Aorta (tissue), 5 donors: ENCODE measurements around the gene PACSIN1. TPM values are rescaled to one million over a fixed set of nuclear protein-coding genes. Genes with fewer than 3 reads are reported as not detected.

ENCODE experiments used
- ATAC-seq: fragments of 200-7000 bp; cut with Tn5 transposase; one replicate; pipeline ENCODE4 v1.9.1; 2022; ENCODE audit warnings: moderate library complexity; ENCODE audit not compliant: low FRiP score
- DNase-seq, 2 donors: peaks; one replicate each; pipeline ENCODE4 v3.0.0-alpha.2; 2020
- H3K27ac ChIP-seq, 2 donors: one replicate each; pipeline ENCODE4 v1.5.1; 2013; ENCODE audit warnings: low read length in 2 of 2, mild to moderate bottlenecking in 2 of 2, moderate library complexity in 2 of 2, control low read depth in 1 of 2, inconsistent platforms in 1 of 2, low read depth in 1 of 2
- H3K27me3 ChIP-seq, 2 donors: one replicate each; pipeline ENCODE4 v1.6.1; 2013; ENCODE audit warnings: control low read depth in 1 of 2, low read length in 1 of 2, mild to moderate bottlenecking in 1 of 2, moderate library complexity in 1 of 2; ENCODE audit not compliant: insufficient read depth in 2 of 2, control insufficient read depth in 1 of 2
- H3K36me3 ChIP-seq, 2 donors: one replicate each; pipeline ENCODE4 v1.6.1; 2013; ENCODE audit warnings: control low read depth in 1 of 2, low read length in 1 of 2, mild to moderate bottlenecking in 1 of 2; ENCODE audit not compliant: insufficient read depth in 2 of 2, control insufficient read depth in 1 of 2
- H3K4me1 ChIP-seq, 2 donors: one replicate each; pipeline ENCODE4 v1.6.1; 2013; ENCODE audit warnings: low read length in 2 of 2, control low read depth in 1 of 2, mild to moderate bottlenecking in 1 of 2, moderate library complexity in 1 of 2; ENCODE audit not compliant: insufficient read depth in 2 of 2, control insufficient read depth in 1 of 2
- H3K4me3 ChIP-seq, 2 donors: one replicate each; pipeline ENCODE4 v1.5.1; 2013; ENCODE audit warnings: low read length in 2 of 2, control low read depth in 1 of 2, mild to moderate bottlenecking in 1 of 2
- H3K9me3 ChIP-seq: one replicate; pipeline ENCODE4 v1.6.1; 2013; ENCODE audit warnings: mild to moderate bottlenecking, low read length; ENCODE audit not compliant: control insufficient read depth
- WGBS, 2 donors: extraction: QIAGEN DNeasy Blood & Tissue Kit; methylation state at CpG; one replicate each; pipeline ENCODE4 v1.1.7; 2013; 5-methylcytosine and 5-hydroxymethylcytosine counted together
- intact Hi-C, 2 donors: fragments of 100-400 bp; cut with DNase I; formaldehyde crosslinking; loops; one replicate each; pipeline versions ENCODE4 v1.14.2 to v1.15.0; 2022
- polyA plus RNA-seq, 2 donors: library from polyadenylated mRNA; stranded (reverse); fragments of 200-250 nt; gene quantifications; one replicate each; pipeline ENCODE4 v1.2.3, GENCODE V29; 2013
- total RNA-seq, 2 donors: library from RNA; stranded (reverse); fragmentation: NEBNext Ultra II Directional; extraction: Animal tissue kit (Norgen Biotek cat#: 25700); gene quantifications; one replicate each; pipeline ENCODE4 v1.2.1, GENCODE V29; 2021
- donor health status: healthy with polysubstance abuse.
- donor health status: Bipolar disorder and iron deficiency.
- donor health status: DM: no; HTN: no; CAD: no.
- donor health status: DM: no; HTN: no; CAD: no.
- donor health status: DM: yes; HTN: yes; CAD: no.

Gene PACSIN1
- total and polyA plus RNA-seq, 4 donors, result 0.10 to 0.84 (median 0.10) TPM; not detected in 1

DNA sequence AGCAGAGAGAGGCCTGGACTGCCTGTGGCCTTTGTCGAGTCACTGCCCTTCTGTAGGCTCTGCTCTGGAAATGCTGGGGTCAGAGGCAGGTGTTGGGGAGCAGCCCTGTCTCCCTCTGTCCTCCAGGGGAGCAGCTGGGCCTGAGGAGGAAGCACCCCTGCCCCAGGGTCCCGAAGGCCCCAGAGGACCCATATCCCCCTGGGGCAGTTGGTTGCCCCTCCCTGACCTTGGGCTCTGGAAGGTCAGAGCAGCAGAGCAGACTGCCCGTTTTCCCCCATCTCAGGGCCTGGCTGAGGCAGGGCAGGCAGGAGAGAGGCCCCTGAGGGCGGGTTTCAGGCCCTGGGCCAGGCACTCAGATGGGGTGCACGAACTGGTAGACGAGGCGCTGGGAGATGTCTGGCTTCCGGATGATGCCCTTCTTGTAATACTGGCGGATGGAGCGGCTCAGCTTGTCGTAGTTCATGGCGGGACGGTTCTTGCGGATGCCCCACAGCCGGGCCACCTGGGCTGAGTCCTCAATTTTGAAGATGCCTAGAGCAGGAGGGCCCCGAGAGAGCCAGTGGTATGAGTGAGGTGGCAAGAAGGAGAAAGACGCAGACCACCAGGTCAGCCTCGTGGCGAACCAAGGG lies 72.2 kb downstream of the PACSIN1 start:
- no peak overlapping the region for H3K4me3 ChIP-seq
- WGBS, 2 donors, result 95 to 98% methylated on average over 19 of the region's 19 CpGs
- H3K9me3 ChIP-seq, result no peaks in the 10 kb centered on the region
- H3K27me3 ChIP-seq, result no peaks in the 10 kb centered on the region
- H3K4me1 ChIP-seq, result no peaks in the 10 kb centered on the region
- no peaks in the 10 kb centered on the region for H3K36me3 ChIP-seq
- ATAC-seq (no peak), DNase-seq (no peak)
- intact Hi-C loops, result no loop called here
- no peak overlapping the region for H3K27ac ChIP-seq

DNA sequence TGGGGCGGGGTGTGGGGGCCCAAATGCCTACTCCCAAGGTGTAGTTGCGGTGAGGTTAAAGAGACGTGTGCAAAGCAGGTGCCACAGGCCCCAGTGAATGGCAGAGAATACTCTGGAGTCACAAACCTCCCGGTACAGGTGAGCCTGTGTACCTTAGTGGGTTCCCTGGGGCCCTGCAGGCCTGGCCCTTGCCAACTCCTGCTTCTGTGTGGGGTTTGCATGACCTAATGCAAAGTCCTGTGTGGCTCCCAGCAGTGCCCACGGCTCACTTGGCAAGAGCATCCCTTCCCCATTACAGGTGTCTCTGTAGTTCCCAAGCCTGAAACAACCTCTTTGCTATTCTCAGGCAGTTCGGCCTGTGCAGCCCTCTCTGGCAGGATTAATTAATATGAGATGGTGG lies 72.7 kb downstream of the PACSIN1 start:
- Histone ChIP-seq H3K27ac (no peak overlapping the region), H3K4me3 (no peak overlapping the region), H3K36me3 (no peaks in the 10 kb centered on the region), H3K4me1 (no peaks in the 10 kb centered on the region), H3K27me3 (no peaks in the 10 kb centered on the region), H3K9me3 (no peaks in the 10 kb centered on the region)
- DNase-seq, result no peak
- intact Hi-C loops, result no loop called here
- ATAC-seq, result no peak
- 86 to 90% methylated on average over 6 of the region's 6 CpGs for WGBS, 2 donors

DNA sequence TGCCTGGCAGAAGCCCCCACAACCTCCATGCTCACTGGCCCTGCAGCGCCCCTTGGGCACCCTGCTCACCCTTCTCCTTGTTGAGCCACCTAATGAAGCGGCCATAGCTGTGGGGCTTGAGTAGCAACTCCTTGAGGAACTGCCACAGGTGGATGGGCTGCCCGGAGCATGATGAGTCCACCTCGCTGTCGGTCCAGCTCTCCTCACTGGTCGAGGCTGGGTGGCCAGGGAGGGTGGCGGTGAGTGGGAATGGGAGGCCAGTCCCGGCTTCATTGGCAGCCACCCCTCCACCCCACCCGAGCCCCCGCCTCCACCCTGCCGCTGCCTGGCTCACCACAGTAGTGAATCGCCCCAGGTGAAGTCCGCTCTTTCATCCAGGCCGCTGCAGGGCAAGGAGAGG lies 73.3 kb downstream of the PACSIN1 start:
- DNase-seq, result no peak
- ATAC-seq, result no peak
- H3K27me3 ChIP-seq, result no peaks in the 10 kb centered on the region
- H3K4me3 ChIP-seq, result no peak overlapping the region
- H3K4me1 ChIP-seq, result no peaks in the 10 kb centered on the region
- no peaks in the 10 kb centered on the region for H3K9me3 ChIP-seq
- H3K36me3 ChIP-seq, result no peaks in the 10 kb centered on the region
- 89 to 90% methylated on average over 14 of the region's 14 CpGs for WGBS, 2 donors
- no peak overlapping the region for H3K27ac ChIP-seq
- intact Hi-C loops, result no loop called here

DNA sequence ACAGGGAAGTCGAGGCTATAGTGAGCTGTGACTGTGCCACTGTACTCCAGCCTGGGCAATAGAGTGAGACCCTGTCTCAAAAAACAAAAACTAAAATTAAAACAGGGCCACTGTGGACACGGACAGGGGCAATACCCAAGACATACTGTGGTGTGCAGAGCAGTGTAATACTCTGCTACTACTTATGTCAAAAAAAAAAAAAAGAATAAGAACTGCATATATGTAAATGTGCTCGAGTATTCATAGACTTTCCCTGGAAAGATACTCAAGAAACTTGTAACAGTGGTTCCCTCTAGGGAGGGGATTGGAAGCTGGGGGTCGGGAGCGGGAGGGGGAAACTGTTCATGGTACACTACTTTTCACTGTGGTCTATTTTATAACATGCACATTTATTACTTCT lies 74.3 kb downstream of the PACSIN1 start:
- Histone ChIP-seq H3K4me1 (no peaks in the 10 kb centered on the region), H3K4me3 (no peak overlapping the region), H3K36me3 (no peaks in the 10 kb centered on the region), H3K27ac (no peak overlapping the region), H3K27me3 (no peaks in the 10 kb centered on the region), H3K9me3 (no peaks in the 10 kb centered on the region)
- ATAC-seq (no peak), DNase-seq (no peak)
- intact Hi-C loops, result no loop called here
- WGBS, 2 donors, result 84 to 87% methylated on average over 5 of the region's 5 CpGs

DNA sequence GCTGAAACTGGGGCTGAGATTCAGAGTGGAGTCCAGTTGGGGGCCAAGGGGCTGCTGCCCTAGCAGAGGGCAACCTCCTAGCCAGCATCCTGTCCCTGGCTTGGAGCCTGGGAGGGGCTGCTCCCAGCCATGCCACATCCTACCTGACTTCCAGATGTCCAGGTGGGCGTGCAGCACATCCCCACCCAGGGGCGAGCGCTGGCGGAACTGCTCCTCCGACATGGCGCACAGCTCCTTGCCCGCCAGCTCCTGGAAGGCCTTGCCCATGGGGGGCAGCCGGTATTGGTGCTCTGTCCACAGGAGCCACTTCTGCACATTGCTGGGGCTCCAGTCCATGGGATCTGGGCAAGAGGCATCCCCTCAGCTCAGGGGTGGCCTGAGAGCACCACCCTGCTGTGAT lies 75.0 kb downstream of the PACSIN1 start:
- Histone ChIP-seq H3K36me3 (no peaks in the 10 kb centered on the region), H3K9me3 (no peaks in the 10 kb centered on the region), H3K4me3 (no peak overlapping the region), H3K27me3 (no peaks in the 10 kb centered on the region), H3K4me1 (no peaks in the 10 kb centered on the region), H3K27ac (no peak overlapping the region)
- DNase-seq (no peak), ATAC-seq (no peak)
- intact Hi-C loops, result no loop called here
- WGBS, 2 donors, result 96 to 97% methylated on average over 8 of the region's 8 CpGs

DNA sequence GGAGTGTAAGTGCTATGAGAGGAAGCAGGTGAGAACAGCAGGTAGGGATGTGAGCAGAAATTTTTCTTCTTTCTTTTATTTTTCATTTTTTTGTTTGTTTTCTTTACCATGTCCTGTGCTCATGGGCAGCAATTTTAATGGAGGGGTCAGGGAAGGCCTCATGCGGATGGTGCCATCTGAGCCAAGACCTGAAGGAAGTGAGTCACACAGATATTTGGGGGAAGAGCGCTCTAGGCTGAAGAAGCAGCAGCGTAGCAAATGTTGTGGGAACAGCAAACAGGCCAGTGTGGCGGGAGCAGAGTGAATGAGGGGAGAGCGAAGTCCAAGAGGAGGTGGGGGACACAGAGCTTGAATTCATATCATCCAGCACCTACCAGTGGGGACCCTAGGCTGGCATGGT lies 77.5 kb downstream of the PACSIN1 start:
- no peaks in the 10 kb centered on the region for H3K4me1 ChIP-seq
- H3K36me3 ChIP-seq, result no peaks in the 10 kb centered on the region
- no peaks in the 10 kb centered on the region for H3K27me3 ChIP-seq
- intact Hi-C loops, result no loop called here
- DNase-seq (no peak), ATAC-seq (no peak)
- WGBS, 2 donors, result 79 to 80% methylated on average over 5 of the region's 5 CpGs
- no peaks in the 10 kb centered on the region for H3K9me3 ChIP-seq
- H3K27ac ChIP-seq, result no peak overlapping the region
- H3K4me3 ChIP-seq, result no peak overlapping the region

DNA sequence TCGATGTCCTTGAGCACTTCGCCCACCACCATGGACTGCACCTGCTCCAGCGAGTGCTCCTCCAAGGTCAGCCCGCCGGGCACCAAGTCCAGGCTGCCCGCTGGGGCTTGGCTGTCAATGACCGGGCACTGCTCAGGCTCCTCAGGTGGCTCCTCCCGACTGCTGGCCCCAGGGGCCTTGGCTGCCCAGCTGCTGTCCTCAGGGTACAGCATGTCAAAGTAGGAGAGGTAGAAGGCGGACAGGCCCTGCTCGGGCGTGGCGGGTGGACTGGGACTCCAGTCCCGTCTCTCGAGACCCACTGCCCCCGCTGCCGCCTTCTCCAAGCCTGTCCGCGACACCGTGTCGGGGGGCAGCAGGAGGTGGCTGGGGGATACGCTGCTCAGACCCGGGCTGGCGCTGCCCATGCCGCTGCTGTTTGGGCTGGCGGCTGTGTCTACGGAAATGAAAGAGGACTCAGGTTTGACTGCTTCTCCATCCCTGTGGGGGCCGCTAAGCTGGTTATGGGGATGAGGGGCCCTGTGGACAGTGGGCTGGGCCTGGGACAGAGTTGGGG lies 78.3 kb downstream of the PACSIN1 start:
- intact Hi-C loops, result no loop called here
- no peaks in the 10 kb centered on the region for H3K27me3 ChIP-seq
- 95 to 97% methylated on average over 27 of the region's 27 CpGs for WGBS, 2 donors

DNA sequence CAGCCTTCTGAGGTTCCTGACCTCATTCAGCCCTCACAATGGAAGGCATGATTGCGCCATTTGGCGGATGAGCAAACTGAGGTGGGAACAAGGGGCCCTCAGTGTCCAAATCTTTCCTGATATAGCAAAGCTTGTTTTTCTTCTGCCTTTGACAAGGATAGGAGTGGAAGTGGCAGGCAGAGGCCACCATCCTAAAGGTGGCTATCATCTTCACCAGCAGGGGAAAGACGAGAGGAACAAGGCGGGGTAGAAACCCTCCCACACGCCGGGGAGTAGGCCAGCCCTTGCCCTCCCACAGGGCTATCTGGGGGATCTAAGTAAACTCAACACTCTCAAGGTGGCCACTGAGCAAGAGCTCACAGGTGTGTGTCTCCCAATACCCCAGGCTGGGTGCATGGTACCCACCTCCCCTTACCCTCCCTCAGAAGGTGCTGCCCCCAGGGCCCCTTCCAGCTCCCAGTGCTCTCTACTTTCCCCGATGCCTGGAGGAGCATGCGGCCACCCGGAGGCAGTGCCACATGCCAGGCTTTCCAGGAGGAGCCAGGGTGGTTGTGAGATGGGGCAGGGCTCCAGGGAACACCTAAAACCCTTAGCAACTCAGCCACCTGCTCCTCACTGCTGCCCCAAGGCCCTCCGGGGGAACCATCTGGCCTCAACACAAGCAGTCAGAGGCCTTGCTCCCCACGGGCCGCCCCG lies 79.0 kb downstream of the PACSIN1 start:
- Histone ChIP-seq H3K27ac (no peak overlapping the region), H3K9me3 (no peaks in the 10 kb centered on the region), H3K36me3 (no peaks in the 10 kb centered on the region), H3K4me3 (no peak overlapping the region), H3K4me1 (no peaks in the 10 kb centered on the region), H3K27me3 (no peaks in the 10 kb centered on the region)
- DNase-seq (no peak), ATAC-seq (no peak)
- 92 to 94% methylated on average over 13 of the region's 13 CpGs for WGBS, 2 donors
- intact Hi-C loops, result no loop called here

More for the DNA sequence above, 78.3 kb downstream of the PACSIN1 start:
- Histone ChIP-seq H3K27ac (no peak overlapping the region), H3K4me3 (no peak overlapping the region), H3K36me3 (no peaks in the 10 kb centered on the region), H3K9me3 (no peaks in the 10 kb centered on the region), H3K4me1 (no peaks in the 10 kb centered on the region)
- DNase-seq, result no peak
- no peak for ATAC-seq
